GM19025 (cell line): ENCODE measurements around the gene TPRA1.
"Not testable (repeated sequence)": the region's sequence is repeated elsewhere in the genome, so short reads cannot be mapped to it uniquely, and the experiment has no call there.

Experiments used
- ATAC-seq: cut with Tn5 transposase; IDR thresholded peaks from one replicate; pipeline ENCODE4 v1.9.1; 2021; ENCODE audit warnings: mild to moderate bottlenecking, low read depth, moderate library complexity; ENCODE audit not compliant: unreplicated experiment

TPRA1 gene

GRCh38 chr3:127616836-127617605, 26.5 kb upstream of the TPRA1 start:
- no peak for ATAC-seq

- ATAC-seq, result no peak
Observed at GRCh38 chr3:127615631-127616305, 25.2 kb upstream of the TPRA1 start.

- ATAC-seq, result no peak
Observed at GRCh38 chr3:127614928-127615589, 24.5 kb upstream of the TPRA1 start.

GRCh38 chr3:127613406-127613805, 22.9 kb upstream of the TPRA1 start:
- ATAC-seq, result no peak

GRCh38 chr3:127612966-127613365, 22.4 kb upstream of the TPRA1 start:
- no peak for ATAC-seq

- ATAC-seq, result no peak
Observed at GRCh38 chr3:127611251-127611650, 20.7 kb upstream of the TPRA1 start.

GRCh38 chr3:127610105-127610504, 19.6 kb upstream of the TPRA1 start:
- ATAC-seq, result no peak

- no peak for ATAC-seq
Observed at GRCh38 chr3:127608362-127608718, 17.8 kb upstream of the TPRA1 start.

GRCh38 chr3:127607675-127608361, 17.3 kb upstream of the TPRA1 start:
- no peak for ATAC-seq

GRCh38 chr3:127606981-127607595, 16.6 kb upstream of the TPRA1 start:
- no peak for ATAC-seq

GRCh38 chr3:127606086-127606805, 15.7 kb upstream of the TPRA1 start:
- ATAC-seq, result no peak

GRCh38 chr3:127605547-127605946, 15.0 kb upstream of the TPRA1 start:
- not testable (repeated sequence) for ATAC-seq

GRCh38 chr3:127604546-127605165, 14.1 kb upstream of the TPRA1 start:
- ATAC-seq, result no peak

- ATAC-seq, result peak; percentile 77
Observed at GRCh38 chr3:127604035-127604434, 13.5 kb upstream of the TPRA1 start.

- ATAC-seq, result no peak
Observed at GRCh38 chr3:127600749-127601456, 10.4 kb upstream of the TPRA1 start.

- ATAC-seq, result no peak
Observed at GRCh38 chr3:127598841-127599570, 8.5 kb upstream of the TPRA1 start.

- ATAC-seq, result no peak
Observed at GRCh38 chr3:127597020-127597771, 6.7 kb upstream of the TPRA1 start.

- ATAC-seq, result no peak
Observed at GRCh38 chr3:127595303-127595702, 4.8 kb upstream of the TPRA1 start.
